ENCODE measurements around the gene F3.

DNA sequence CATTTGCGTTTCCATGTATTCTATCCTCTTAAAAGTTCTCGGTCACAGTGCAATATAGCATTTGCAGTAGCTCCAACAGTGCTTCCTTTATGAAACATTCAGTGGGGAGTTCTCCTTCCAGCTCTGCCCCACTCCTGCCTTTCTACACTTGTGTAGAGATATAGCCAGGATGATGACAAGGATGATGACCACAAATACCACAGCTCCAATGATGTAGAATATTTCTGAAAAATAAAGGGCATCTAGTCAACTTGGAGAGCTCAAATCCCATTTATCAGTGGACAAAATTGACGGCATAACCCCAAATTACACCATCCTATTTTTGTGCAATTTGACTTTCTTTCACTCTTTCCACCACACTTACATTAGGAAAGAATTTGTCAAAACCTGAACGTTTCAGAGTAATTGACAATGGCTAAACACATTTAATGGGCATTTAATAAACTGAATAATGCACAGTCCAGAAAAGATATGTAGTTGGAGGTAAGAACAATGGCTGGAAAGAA, 11.1 kb downstream of the F3 start:
- TF ChIP-seq, protein P1, sequence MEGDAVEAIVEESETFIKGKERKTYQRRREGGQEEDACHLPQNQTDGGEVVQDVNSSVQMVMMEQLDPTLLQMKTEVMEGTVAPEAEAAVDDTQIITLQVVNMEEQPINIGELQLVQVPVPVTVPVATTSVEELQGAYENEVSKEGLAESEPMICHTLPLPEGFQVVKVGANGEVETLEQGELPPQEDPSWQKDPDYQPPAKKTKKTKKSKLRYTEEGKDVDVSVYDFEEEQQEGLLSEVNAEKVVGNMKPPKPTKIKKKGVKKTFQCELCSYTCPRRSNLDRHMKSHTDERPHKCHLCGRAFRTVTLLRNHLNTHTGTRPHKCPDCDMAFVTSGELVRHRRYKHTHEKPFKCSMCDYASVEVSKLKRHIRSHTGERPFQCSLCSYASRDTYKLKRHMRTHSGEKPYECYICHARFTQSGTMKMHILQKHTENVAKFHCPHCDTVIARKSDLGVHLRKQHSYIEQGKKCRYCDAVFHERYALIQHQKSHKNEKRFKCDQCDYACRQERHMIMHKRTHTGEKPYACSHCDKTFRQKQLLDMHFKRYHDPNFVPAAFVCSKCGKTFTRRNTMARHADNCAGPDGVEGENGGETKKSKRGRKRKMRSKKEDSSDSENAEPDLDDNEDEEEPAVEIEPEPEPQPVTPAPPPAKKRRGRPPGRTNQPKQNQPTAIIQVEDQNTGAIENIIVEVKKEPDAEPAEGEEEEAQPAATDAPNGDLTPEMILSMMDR (IDR thresholded peaks at IDR 0.05) = no peak
- no peak for TF ChIP-seq POLR2A (IDR thresholded peaks at IDR 0.05)
